Colonic mucosa (tissue), 4 donors: ENCODE data around the gene UBE3C. TPM values are rescaled to one million over a fixed set of nuclear protein-coding genes. Genes with fewer than 3 reads are reported as not detected.

Source experiments
- DNase-seq: peaks from one replicate; pipeline ENCODE4 v3.0.0-alpha.2; 2020
- H3K27ac ChIP-seq: fragments of 200-600 bp; one replicate; pipeline ENCODE4 v1.8.0; 2021
- H3K27me3 ChIP-seq: fragments of 200-600 bp; one replicate; pipeline ENCODE4 v1.8.0; 2021
- H3K36me3 ChIP-seq: fragments of 200-600 bp; one replicate; pipeline ENCODE4 v1.8.0; 2021
- H3K4me1 ChIP-seq: fragments of 200-600 bp; one replicate; pipeline ENCODE4 v1.8.0; 2021; ENCODE audit warnings: mild to moderate bottlenecking
- H3K4me3 ChIP-seq: fragments of 200-600 bp; one replicate; pipeline ENCODE4 v1.8.0; 2021
- H3K9ac ChIP-seq, 2 donors: one replicate each; pipeline ENCODE4 v1.7.0; 2013; ENCODE audit warnings: control low read depth in 2 of 2, low read depth in 2 of 2, low read length in 2 of 2
- H3K9me3 ChIP-seq: fragments of 200-600 bp; one replicate; pipeline ENCODE4 v1.8.0; 2021
- CTCF ChIP-seq: fragments of 200-600 bp; IDR thresholded peaks from one replicate; pipeline ENCODE4 v1.8.0; 2022; ENCODE audit warnings: antibody characterized with exemption, mild to moderate bottlenecking
- intact Hi-C: fragments of 100-400 bp; cut with DNase I; formaldehyde crosslinking; loops from one replicate; pipeline ENCODE4 v1.14.1; 2022
- total RNA-seq, 2 donors: library from RNA; stranded (reverse); fragmentation: NEBNext Ultra II Directional in 1 of 2; extraction: Animal tissue kit (Norgen Biotek cat#: 25700) in 1 of 2; gene quantifications; one replicate each; pipeline ENCODE4 v1.2.1, GENCODE V29; 2021
- donor health status: healthy.
- donor health status: DM: no; HTN: no; CAD: no.
- donor health status: DM: no; HTN: no; CAD: no.

UBE3C gene
- total RNA-seq, 2 donors from 2014 or later, result 50.9 to 60.7 TPM

DNA sequence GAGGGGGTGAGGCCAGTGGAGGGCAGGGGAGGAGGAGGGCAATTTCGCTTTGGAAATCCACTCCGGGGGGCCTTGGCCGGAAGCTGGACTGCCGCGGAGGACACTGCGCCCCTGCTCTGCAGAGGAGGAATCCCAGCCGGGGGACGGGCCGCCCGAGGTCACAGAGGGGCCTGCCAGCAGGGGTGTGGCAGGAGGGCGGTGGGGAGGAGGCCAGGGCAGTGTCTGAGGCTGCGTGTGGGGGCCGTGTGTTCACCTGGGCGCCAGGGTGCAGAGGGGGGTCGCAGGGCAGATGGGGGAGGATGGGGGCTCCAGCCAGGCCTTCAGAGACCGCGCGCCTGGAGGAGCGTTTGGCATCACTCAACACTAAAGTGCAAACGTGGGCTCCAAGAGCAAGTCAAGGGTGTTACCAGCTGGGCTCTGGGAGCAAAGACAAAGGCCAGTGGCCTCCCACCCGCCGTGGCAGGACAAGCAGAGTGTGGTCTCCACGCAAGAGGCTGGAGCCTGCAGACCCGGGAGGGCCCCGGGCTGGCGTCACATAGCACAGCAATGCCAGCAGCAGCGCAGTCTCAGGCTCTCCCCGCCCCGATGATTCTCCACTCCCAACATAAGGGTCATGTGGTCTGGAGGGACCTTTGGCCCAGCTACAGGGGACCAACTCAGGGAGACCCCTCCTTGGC, 152.8 kb downstream of the UBE3C start:
- Histone ChIP-seq H3K27ac (no peak overlapping the region), H3K9me3 (no peaks in the 10 kb centered on the region), H3K36me3 (no peaks in the 10 kb centered on the region), H3K27me3 (no peaks in the 10 kb centered on the region), H3K4me3 (no peak overlapping the region), H3K4me1 (no peaks in the 10 kb centered on the region), H3K9ac (no peak overlapping the region)
- intact Hi-C loops, result no loop called here
- TF ChIP-seq CTCF, result no peak
- DNase-seq, result no peak

DNA sequence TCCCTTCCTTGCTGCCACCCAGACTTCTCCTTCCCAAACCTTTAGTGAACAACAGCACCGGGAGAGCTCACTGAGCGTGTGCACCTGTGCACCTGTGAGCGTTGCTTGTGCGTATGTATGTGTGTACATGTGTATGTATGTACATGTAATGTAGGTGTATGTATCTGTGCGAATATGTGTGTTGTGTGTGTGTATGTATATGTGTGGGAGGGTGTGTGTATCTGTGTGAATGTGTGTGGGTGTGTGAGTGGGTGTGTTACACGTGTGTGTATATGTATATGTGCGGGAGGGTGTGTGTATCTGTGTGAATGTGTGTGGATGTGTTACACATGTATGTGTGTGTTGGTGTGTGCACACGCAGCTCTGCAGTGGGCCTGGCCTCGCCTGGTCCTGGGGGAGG, 153.5 kb downstream of the UBE3C start:
- Histone ChIP-seq H3K27ac (no peak overlapping the region), H3K4me3 (no peak overlapping the region), H3K4me1 (no peaks in the 10 kb centered on the region), H3K27me3 (no peaks in the 10 kb centered on the region), H3K36me3 (no peaks in the 10 kb centered on the region), H3K9me3 (no peaks in the 10 kb centered on the region), H3K9ac (no peak overlapping the region)
- TF ChIP-seq CTCF, result no peak
- intact Hi-C loops, result no loop called here
- DNase-seq, result no peak

DNA sequence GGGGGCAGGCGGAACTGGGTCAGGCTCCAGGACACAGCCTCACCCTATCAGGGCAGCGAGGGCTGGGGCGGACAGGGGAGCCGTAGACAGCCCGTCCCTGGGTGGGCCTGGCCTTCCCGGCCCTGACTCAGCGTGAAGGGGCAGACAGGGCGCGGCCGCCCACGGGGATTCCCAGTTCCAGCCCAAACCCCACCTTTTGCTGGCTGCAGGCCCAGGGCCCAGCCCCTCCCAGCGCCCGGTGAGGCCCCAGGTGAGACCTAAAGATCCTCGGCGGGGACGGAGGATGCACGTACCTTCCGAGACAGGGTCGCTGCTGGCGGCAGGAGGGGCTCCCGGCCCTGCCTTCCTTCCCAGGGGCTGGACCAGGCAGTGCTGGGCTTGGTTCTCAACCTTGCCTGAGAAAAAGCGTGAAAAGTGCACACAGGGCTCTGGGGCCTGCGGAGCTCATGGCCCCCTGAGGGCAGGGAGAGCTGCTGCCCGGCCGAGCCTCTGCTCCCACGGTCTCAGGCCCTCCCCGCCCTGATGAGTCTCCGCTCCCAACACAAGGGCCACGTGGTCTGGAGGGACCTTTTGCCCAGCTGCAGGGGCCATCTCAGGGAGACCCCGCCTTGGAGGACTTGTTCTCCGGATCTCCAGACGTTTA, 154.2 kb downstream of the UBE3C start:
- Histone ChIP-seq H3K27me3 (no peaks in the 10 kb centered on the region), H3K36me3 (no peaks in the 10 kb centered on the region), H3K4me3 (peak overlapping the region; percentile 8), H3K27ac (no peak overlapping the region), H3K4me1 (no peaks in the 10 kb centered on the region), H3K9ac (peak overlapping the region; percentile 19 to 43), H3K9me3 (no peaks in the 10 kb centered on the region)
- DNase-seq, result peak; percentile 77
- intact Hi-C loops, result no loop called here
- no peak for TF ChIP-seq CTCF

DNA sequence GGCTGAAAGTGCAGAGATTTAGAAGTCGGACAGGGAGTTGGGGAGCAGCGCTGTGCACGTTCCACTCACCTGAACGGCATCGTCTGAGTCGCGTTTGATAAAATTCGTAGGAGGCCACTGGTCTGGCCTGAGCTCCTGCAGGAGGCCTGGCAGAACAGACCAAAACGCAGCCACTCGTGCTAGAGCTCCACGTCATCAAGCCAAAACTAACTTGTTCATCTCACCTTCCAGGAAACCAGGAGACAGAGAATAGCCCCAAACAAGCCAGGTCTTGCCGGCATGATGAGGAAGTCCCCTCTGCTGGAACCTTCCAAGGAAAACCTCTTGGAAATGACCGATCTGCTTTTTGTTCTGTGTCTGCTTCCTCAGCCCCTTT, 154.7 kb downstream of the UBE3C start:
- no peaks in the 10 kb centered on the region for H3K4me1 ChIP-seq
- intact Hi-C loops, result no loop called here
- TF ChIP-seq CTCF, result no peak
- no peak overlapping the region for H3K27ac ChIP-seq
- H3K27me3 ChIP-seq, result no peaks in the 10 kb centered on the region
- DNase-seq, result no peak
- H3K9me3 ChIP-seq, result no peaks in the 10 kb centered on the region
- H3K9ac ChIP-seq, result peak overlapping the region in 1 of 2 donors; percentile 19
- H3K36me3 ChIP-seq, result no peaks in the 10 kb centered on the region
- no peak overlapping the region for H3K4me3 ChIP-seq

DNA sequence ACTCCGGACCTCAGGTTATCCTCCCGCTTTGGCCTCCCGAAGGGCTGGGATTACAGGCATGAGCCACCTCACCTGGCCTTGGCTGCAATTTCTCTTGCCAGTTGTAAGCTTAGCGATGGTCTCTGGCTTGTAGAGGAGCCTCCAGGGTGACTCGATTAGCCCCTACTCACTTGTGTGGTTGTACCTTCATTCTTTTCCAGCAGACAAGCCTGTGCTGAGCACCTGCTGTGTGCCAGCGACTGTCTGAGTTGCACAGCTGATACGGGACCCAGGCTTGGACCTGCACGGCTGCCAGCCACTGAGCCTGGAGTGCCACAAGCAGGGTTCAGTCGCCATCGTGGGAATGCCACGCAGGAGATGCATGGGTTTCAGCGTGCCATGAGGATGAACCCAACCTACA, 156.0 kb downstream of the UBE3C start:
- TF ChIP-seq CTCF, result no peak
- Histone ChIP-seq H3K9ac (no peak overlapping the region), H3K36me3 (no peaks in the 10 kb centered on the region), H3K9me3 (no peaks in the 10 kb centered on the region), H3K4me3 (no peak overlapping the region), H3K27ac (no peak overlapping the region), H3K27me3 (no peaks in the 10 kb centered on the region), H3K4me1 (no peaks in the 10 kb centered on the region)
- no peak for DNase-seq
- intact Hi-C loops, result no loop called here
